ENCODE measurements around the gene TAC4. TPM values are rescaled to one million over a fixed set of nuclear protein-coding genes. Genes with fewer than 3 reads are reported as not detected.

TAC4 gene
- total and polyA plus RNA-seq, 2 experiments from 2014 or later, result not detected

DNA sequence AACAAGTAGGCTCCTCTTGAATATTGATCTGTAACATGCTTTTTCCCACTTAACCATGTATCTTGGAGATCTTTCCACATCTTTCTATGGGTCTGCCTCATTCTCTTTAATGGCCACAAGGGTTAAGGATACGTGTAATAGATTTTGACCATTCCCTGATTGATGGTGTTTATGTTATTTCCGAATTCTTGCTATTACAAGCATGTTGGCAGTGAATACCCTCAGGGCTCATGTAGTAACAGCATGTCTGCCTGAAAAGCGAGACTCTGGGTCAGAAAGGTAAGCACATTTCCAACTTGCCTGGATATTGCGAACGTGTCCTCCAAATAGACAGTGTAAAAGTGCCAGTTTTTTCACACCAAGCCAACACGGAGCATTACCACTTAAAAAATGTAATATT, 5.0 kb downstream of the TAC4 start:
- no peak overlapping the region for H3K4me3 ChIP-seq
- H2AFZ ChIP-seq, result no peak overlapping the region
- ATAC-seq (no peak), DNase-seq (ENCODE audit: low spot score) (no peak)
- no peaks in the 10 kb centered on the region for H3K4me1 ChIP-seq (ENCODE audit: insufficient read depth)
- no peaks in the 10 kb centered on the region for H3K79me2 ChIP-seq (replicated peaks; ENCODE audit: insufficient read depth)
- H3K27ac ChIP-seq (ENCODE audit: low read depth), result no peak overlapping the region
- H3K27ac Mint-ChIP-seq, result no peak overlapping the region
- H3K9me3 Mint-ChIP-seq, result no peaks in the 10 kb centered on the region
- no peak for TF ChIP-seq REST (IDR thresholded peaks at IDR 0.05; ENCODE audit: unreplicated experiment)
- no peak for TF ChIP-seq STAT1 (IDR thresholded peaks at IDR 0.05; ENCODE audit: unreplicated experiment)
- peaks cover 35% of the 10 kb centered on the region for H3K36me3 Mint-ChIP-seq (ENCODE audit: low read depth)
- no peaks in the 10 kb centered on the region for H3F3A ChIP-seq (replicated peaks; ENCODE audit: low read depth)
- H3K4me3 Mint-ChIP-seq, result no peak overlapping the region
- H3K27me3 ChIP-seq (ENCODE audit: insufficient read depth), result no peaks in the 10 kb centered on the region
- H3K36me3 ChIP-seq (ENCODE audit: insufficient read depth), result peaks cover 6% of the 10 kb centered on the region; the same call in 1 of the 2 replicates
- no peaks in the 10 kb centered on the region for H3K9me2 ChIP-seq (ENCODE audit: insufficient read depth)
- H3K27me3 Mint-ChIP-seq (ENCODE audit: insufficient read depth, low read depth, poor library complexity), result peaks cover 18% of the 10 kb centered on the region
- H3K4me2 ChIP-seq, result no peak overlapping the region
- H3K4me1 Mint-ChIP-seq, result peaks cover 16% of the 10 kb centered on the region
- peaks cover 4% of the 10 kb centered on the region; the same call in 1 of the 2 replicates for H4K20me1 ChIP-seq (replicated peaks; ENCODE audit: insufficient read depth)

DNA sequence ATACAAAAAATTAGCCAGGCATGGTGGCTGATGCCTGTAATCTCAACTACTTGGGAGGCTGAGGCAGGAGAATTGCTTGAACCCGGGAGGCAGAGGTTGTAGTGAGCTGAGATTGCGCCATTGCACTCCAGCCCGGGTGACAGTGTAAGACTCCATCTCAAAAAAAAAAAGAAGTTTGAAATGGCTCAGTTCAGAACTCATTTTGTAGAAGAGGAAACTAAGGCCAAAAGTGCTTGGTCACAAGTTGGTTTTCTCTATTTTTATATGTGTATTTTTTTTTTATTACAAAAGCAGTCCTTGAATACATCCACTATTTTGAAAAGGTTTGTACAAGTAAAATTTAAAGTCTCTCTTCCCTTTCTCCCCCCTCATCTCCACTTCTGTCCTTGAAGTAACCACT, 5.5 kb downstream of the TAC4 start:
- Histone ChIP-seq H3K4me3 (no peak overlapping the region), H4K20me1 (replicated peaks; ENCODE audit: insufficient read depth) (peaks cover 4% of the 10 kb centered on the region; the same call in 1 of the 2 replicates), H3K27me3 (ENCODE audit: insufficient read depth) (no peaks in the 10 kb centered on the region), H3K4me2 (no peak overlapping the region), H3F3A (replicated peaks; ENCODE audit: low read depth) (no peaks in the 10 kb centered on the region), H3K27ac (ENCODE audit: low read depth) (no peak overlapping the region), H3K9me2 (ENCODE audit: insufficient read depth) (no peaks in the 10 kb centered on the region), H3K36me3 (ENCODE audit: insufficient read depth) (peaks cover 6% of the 10 kb centered on the region; the same call in 1 of the 2 replicates), H3K4me1 (ENCODE audit: insufficient read depth) (no peaks in the 10 kb centered on the region), H3K79me2 (replicated peaks; ENCODE audit: insufficient read depth) (no peaks in the 10 kb centered on the region), H2AFZ (no peak overlapping the region)
- ATAC-seq, result no peak
- Mint-ChIP-seq H3K27ac (no peak overlapping the region), H3K4me1 (peaks cover 11% of the 10 kb centered on the region), H3K27me3 (ENCODE audit: insufficient read depth, low read depth, poor library complexity) (peaks cover 21% of the 10 kb centered on the region), H3K36me3 (ENCODE audit: low read depth) (peaks cover 34% of the 10 kb centered on the region), H3K9me3 (no peaks in the 10 kb centered on the region), H3K4me3 (no peak overlapping the region)
- DNase-seq (ENCODE audit: low spot score), result no peak
- TF ChIP-seq POLR2AphosphoS5 (IDR thresholded peaks at IDR 0.05; ENCODE audit: low read depth), result no peak
- no peak for TF ChIP-seq EZH2 (IDR thresholded peaks at IDR 0.05; ENCODE audit: low read depth, unreplicated experiment)
- no peak for TF ChIP-seq STAT1 (IDR thresholded peaks at IDR 0.05; ENCODE audit: unreplicated experiment)
- TF ChIP-seq EZH2phosphoT487 (IDR thresholded peaks at IDR 0.05; ENCODE audit: unreplicated experiment), result no peak
- no peak for TF ChIP-seq ZNF331 (CRISPR knock-in tag; IDR thresholded peaks at IDR 0.05; ENCODE audit: low read depth)
- TF ChIP-seq JUNB (IDR thresholded peaks at IDR 0.05; ENCODE audit: unreplicated experiment), result no peak
- TF ChIP-seq CREB1 (CRISPR knock-in tag; IDR thresholded peaks at IDR 0.05; ENCODE audit: low read depth), result no peak
